ENCODE results near the gene MMP25.
"Not testable (repeated sequence)": the region's sequence is repeated elsewhere in the genome, so short reads cannot be mapped to it uniquely, and the experiment has no call there.

MMP25 gene

GRCh38 chr16:3055734-3056115 lies 9.4 kb downstream of the MMP25 start:
- DNase-seq (ENCODE audit: low read depth): not testable (repeated sequence)

- DNase-seq (ENCODE audit: low read depth): no peak
These were observed 10.2 kb downstream of the MMP25 start for GRCh38 chr16:3056336-3057180.

- no peak for DNase-seq (ENCODE audit: low read depth)
These were observed 11.1 kb downstream of the MMP25 start for GRCh38 chr16:3057181-3058138.

GRCh38 chr16:3058139-3059030 lies 12.0 kb downstream of the MMP25 start:
- DNase-seq (ENCODE audit: low read depth): no peak

- peak; percentile 71 for DNase-seq (ENCODE audit: low read depth)
These were observed 12.8 kb downstream of the MMP25 start for GRCh38 chr16:3059041-3059722.

- no peak for DNase-seq (ENCODE audit: low read depth)
These were observed 13.4 kb downstream of the MMP25 start for GRCh38 chr16:3059723-3060242.

GRCh38 chr16:3060339-3061127 lies 14.2 kb downstream of the MMP25 start:
- no peak for DNase-seq (ENCODE audit: low read depth)

GRCh38 chr16:3062553-3062952 lies 16.2 kb downstream of the MMP25 start:
- no peak for DNase-seq (ENCODE audit: low read depth)

- DNase-seq (ENCODE audit: low read depth): no peak
These were observed 17.4 kb downstream of the MMP25 start for GRCh38 chr16:3063625-3064386.

- DNase-seq (ENCODE audit: low read depth): peak; percentile 54
These were observed 18.8 kb downstream of the MMP25 start, which contains the start of gene IL32 for GRCh38 chr16:3065069-3065741. Gene IL32 (plus strand): TSS chr16:3065640. CDS start chr16:3065812, 172 bp downstream.

- no peak for DNase-seq (ENCODE audit: low read depth)
These were observed 19.5 kb downstream of the MMP25 start for GRCh38 chr16:3065742-3066439.

- no peak for DNase-seq (ENCODE audit: low read depth)
These were observed 20.0 kb downstream of the MMP25 start for GRCh38 chr16:3066440-3066748.

GRCh38 chr16:3068487-3068886 lies 22.1 kb downstream of the MMP25 start:
- no peak for DNase-seq (ENCODE audit: low read depth)

- DNase-seq (ENCODE audit: low read depth): not testable (repeated sequence)
These were observed 22.8 kb downstream of the MMP25 start for GRCh38 chr16:3069146-3069545.

- no peak for DNase-seq (ENCODE audit: low read depth)
These were observed 24.3 kb downstream of the MMP25 start for GRCh38 chr16:3070608-3071111.

GRCh38 chr16:3071655-3072054 lies 25.3 kb downstream of the MMP25 start:
- no peak for DNase-seq (ENCODE audit: low read depth)

- not testable (repeated sequence) for DNase-seq (ENCODE audit: low read depth)
These were observed 25.8 kb downstream of the MMP25 start for GRCh38 chr16:3072148-3072547.
